Neuronal stem cell (in vitro differentiated cells): Measurements from ENCODE around the gene SLIT3.

Experiments
- DNase-seq: peaks from one replicate; pipeline ENCODE4 v3.0.0-alpha.2; 2013; ENCODE audit warnings: low spot score
- H2AFZ ChIP-seq: one replicate; pipeline ENCODE4 v1.6.1; 2013; ENCODE audit warnings: mild to moderate bottlenecking, low read length, inconsistent platforms
- H2AK5ac ChIP-seq: 2 replicates; pipeline ENCODE4 v1.6.1; 2013; ENCODE audit warnings: low read depth, mild to moderate bottlenecking, inconsistent platforms, low read length, moderate library complexity, mixed read lengths
- H2BK120ac ChIP-seq: 2 replicates; pipeline ENCODE4 v1.6.1; 2013; ENCODE audit warnings: low read depth, mild to moderate bottlenecking, inconsistent platforms, low read length, moderate library complexity, mixed read lengths
- H2BK12ac ChIP-seq: one replicate; pipeline ENCODE4 v1.6.1; 2013; ENCODE audit warnings: low read length, inconsistent platforms
- H2BK15ac ChIP-seq: 2 replicates; pipeline ENCODE4 v1.6.1; 2013; ENCODE audit warnings: mild to moderate bottlenecking, low read length, inconsistent platforms, mixed read lengths
- H2BK5ac ChIP-seq: one replicate; pipeline ENCODE4 v1.6.1; 2013; ENCODE audit warnings: inconsistent platforms, mild to moderate bottlenecking, low read length, moderate library complexity
- H3K14ac ChIP-seq: one replicate; pipeline ENCODE4 v1.6.1; 2013; ENCODE audit warnings: low read length, inconsistent platforms
- H3K18ac ChIP-seq: 2 replicates; pipeline ENCODE4 v1.6.1; 2013; ENCODE audit warnings: low read length, inconsistent platforms
- H3K23ac ChIP-seq: 2 replicates; pipeline ENCODE4 v1.6.1; 2013; ENCODE audit warnings: low read depth, mild to moderate bottlenecking, mixed read lengths, low read length, inconsistent platforms; ENCODE audit not compliant: poor library complexity
- H3K27ac ChIP-seq: replicated peaks from 3 replicates; pipeline ENCODE4 v1.5.1; 2013; ENCODE audit warnings: low read length, inconsistent platforms
- H3K27me3 ChIP-seq, 3 experiments: 2 replicates each; pipeline ENCODE4 v1.6.1; 2013; ENCODE audit warnings: low read length in 3 of 3, mild to moderate bottlenecking in 2 of 3, inconsistent platforms in 1 of 3, low read depth in 1 of 3, mixed read lengths in 1 of 3, moderate library complexity in 1 of 3; ENCODE audit not compliant: control insufficient read depth in 3 of 3, insufficient read depth in 3 of 3
- H3K36me3 ChIP-seq, 2 donors: replicated peaks in 1 of 2; 2 replicates each; pipeline ENCODE4 v1.6.1; 2013; ENCODE audit warnings: low read length in 2 of 2; ENCODE audit not compliant: control insufficient read depth in 2 of 2, insufficient read depth in 2 of 2
- H3K4ac ChIP-seq: 2 replicates; pipeline ENCODE4 v1.6.1; 2013; ENCODE audit warnings: inconsistent platforms, mild to moderate bottlenecking, low read length, moderate library complexity
- H3K4me1 ChIP-seq, 2 donors: 1 replicate in 1 of 2; 2 replicates in 1 of 2; pipeline ENCODE4 v1.6.1; 2013; ENCODE audit warnings: low read length in 2 of 2, low read depth in 1 of 2; ENCODE audit not compliant: control insufficient read depth in 2 of 2, insufficient read depth in 1 of 2
- H3K4me2 ChIP-seq: one replicate; pipeline ENCODE4 v1.6.1; 2013; ENCODE audit warnings: mild to moderate bottlenecking, low read length, inconsistent platforms; ENCODE audit not compliant: insufficient read depth, poor library complexity, severe bottlenecking
- H3K4me3 ChIP-seq, 2 donors: 2 replicates each; pipeline ENCODE4 v1.5.1; 2013; ENCODE audit warnings: low read length in 2 of 2, mild to moderate bottlenecking in 2 of 2, inconsistent platforms in 1 of 2, moderate library complexity in 1 of 2
- H3K79me1 ChIP-seq: one replicate; pipeline ENCODE4 v1.6.1; 2013; ENCODE audit warnings: low read depth, mild to moderate bottlenecking, inconsistent platforms, low read length, moderate library complexity
- H3K9ac ChIP-seq: one replicate; pipeline ENCODE4 v1.6.1; 2013; ENCODE audit warnings: mild to moderate bottlenecking, low read depth, low read length, inconsistent platforms; ENCODE audit not compliant: poor library complexity
- H3K9me3 ChIP-seq, 2 donors: replicated peaks in 1 of 2; 2 replicates each; pipeline versions ENCODE3 to v1.6.1; 2013; ENCODE audit warnings: low read length in 2 of 2, mild to moderate bottlenecking in 2 of 2, inconsistent platforms in 1 of 2, low read depth in 1 of 2, mixed read lengths in 1 of 2, moderate library complexity in 1 of 2; ENCODE audit not compliant: control insufficient read depth in 2 of 2, insufficient read depth in 1 of 2
- H4K8ac ChIP-seq: one replicate; pipeline ENCODE4 v1.6.1; 2013; ENCODE audit warnings: low read depth, mild to moderate bottlenecking, inconsistent platforms, low read length, moderate library complexity
- H4K91ac ChIP-seq: one replicate; pipeline ENCODE4 v1.6.1; 2013; ENCODE audit warnings: low read length, low read depth, mild to moderate bottlenecking, inconsistent platforms; ENCODE audit not compliant: poor library complexity
- WGBS, 2 donors: extraction: QIAGEN DNeasy Blood & Tissue Kit; methylation state at CpG; one replicate each; pipeline ENCODE4 v1.1.7; 2013; ENCODE audit warnings: missing lambda C conversion rate in 2 of 2, mixed read lengths in 1 of 2; ENCODE audit not compliant: insufficient read length in 2 of 2, insufficient replicate concordance in 1 of 2; ENCODE audit errors: extremely low coverage in 2 of 2; 5-methylcytosine and 5-hydroxymethylcytosine counted together

Gene SLIT3

GRCh38 chr5:168944004-168944403 is 356.9 kb downstream of the SLIT3 start:
- H2AK5ac ChIP-seq = no peak overlapping the region
- H2BK12ac ChIP-seq = no peak overlapping the region
- H3K27me3 ChIP-seq = peaks cover 0 to 6% (median 0%) of the 10 kb centered on the region in 3 experiments
- H3K18ac ChIP-seq = no peak overlapping the region
- no CpG with 5 or more reads among the region's 5 CpGs for WGBS, 2 donors
- no peak overlapping the region for H4K8ac ChIP-seq
- no peak overlapping the region for H3K9ac ChIP-seq
- H3K4me2 ChIP-seq = no peak overlapping the region
- H2BK120ac ChIP-seq = no peak overlapping the region
- H3K4ac ChIP-seq = no peak overlapping the region
- peak; percentile 48 for DNase-seq
- no peak overlapping the region for H2BK5ac ChIP-seq
- peak overlapping the region; percentile 33 for H2AFZ ChIP-seq
- H2BK15ac ChIP-seq = no peak overlapping the region
- H3K9me3 ChIP-seq = no peaks in the 10 kb centered on the region
- no peaks in the 10 kb centered on the region for H3K79me1 ChIP-seq
- no peak overlapping the region for H3K14ac ChIP-seq
- no peak overlapping the region for H3K23ac ChIP-seq
- no peak overlapping the region for H4K91ac ChIP-seq
- H3K4me1 ChIP-seq = peaks cover 0 to 6% of the 10 kb centered on the region in 2 donors
- no peaks in the 10 kb centered on the region for H3K36me3 ChIP-seq
- no peak overlapping the region for H3K27ac ChIP-seq
- H3K4me3 ChIP-seq = no peak overlapping the region

GRCh38 chr5:168943091-168943884 is 357.7 kb downstream of the SLIT3 start:
- H3K23ac ChIP-seq = no peak overlapping the region
- DNase-seq = no peak
- no peak overlapping the region for H3K4me3 ChIP-seq
- H3K36me3 ChIP-seq = no peaks in the 10 kb centered on the region
- no peak overlapping the region for H3K18ac ChIP-seq
- H3K9ac ChIP-seq = no peak overlapping the region
- H2AFZ ChIP-seq = no peak overlapping the region
- no peak overlapping the region for H4K8ac ChIP-seq
- H2BK12ac ChIP-seq = no peak overlapping the region
- H4K91ac ChIP-seq = no peak overlapping the region
- H2BK120ac ChIP-seq = no peak overlapping the region
- H3K79me1 ChIP-seq = no peaks in the 10 kb centered on the region
- H2BK5ac ChIP-seq = no peak overlapping the region
- H3K27ac ChIP-seq = no peak overlapping the region
- H3K9me3 ChIP-seq = no peaks in the 10 kb centered on the region
- no peak overlapping the region for H2BK15ac ChIP-seq
- no peak overlapping the region for H3K14ac ChIP-seq
- peaks cover 0 to 6% (median 0%) of the 10 kb centered on the region in 3 experiments for H3K27me3 ChIP-seq
- H3K4ac ChIP-seq = no peak overlapping the region
- H2AK5ac ChIP-seq = no peak overlapping the region
- no CpG with 5 or more reads among the region's 2 CpGs for WGBS, 2 donors
- no peak overlapping the region for H3K4me2 ChIP-seq
- peaks cover 0 to 6% of the 10 kb centered on the region in 2 donors for H3K4me1 ChIP-seq

DNA sequence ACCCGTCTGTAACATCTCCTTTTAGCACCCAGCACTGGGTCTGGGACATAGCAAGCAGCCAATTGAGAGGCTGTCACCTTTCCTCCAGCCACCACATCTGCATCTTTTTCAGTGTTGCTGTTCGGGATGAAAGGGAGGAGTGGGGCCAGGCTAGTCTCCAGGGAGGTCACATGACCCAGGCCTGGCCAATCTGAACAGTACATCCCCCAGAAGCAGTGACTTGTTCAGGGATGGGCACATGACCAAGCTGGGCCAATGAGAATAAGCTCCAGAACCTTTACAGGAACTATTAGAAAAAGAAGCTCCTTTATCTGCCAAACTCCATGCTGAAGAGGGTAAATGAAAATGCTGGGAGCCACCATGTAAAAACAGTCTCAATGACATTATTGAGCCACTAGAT is 359.0 kb downstream of the SLIT3 start:
- no peak for DNase-seq
- Histone ChIP-seq H3K9ac (no peak overlapping the region), H3K4me1 (peaks cover 0 to 6% of the 10 kb centered on the region in 2 donors), H3K79me1 (no peaks in the 10 kb centered on the region), H3K18ac (no peak overlapping the region), H4K8ac (no peak overlapping the region), H3K27ac (no peak overlapping the region), H2BK5ac (no peak overlapping the region), H3K4me3 (no peak overlapping the region), H2BK120ac (no peak overlapping the region), H2BK12ac (no peak overlapping the region), H2AFZ (peak overlapping the region; percentile 70), H4K91ac (no peak overlapping the region), H3K14ac (no peak overlapping the region), H3K4ac (no peak overlapping the region), H2BK15ac (no peak overlapping the region), H2AK5ac (no peak overlapping the region), H3K23ac (no peak overlapping the region), H3K36me3 (no peaks in the 10 kb centered on the region), H3K4me2 (no peak overlapping the region), H3K9me3 (no peaks in the 10 kb centered on the region), H3K27me3 (peaks cover 0 to 6% (median 0%) of the 10 kb centered on the region in 3 experiments)
- no CpG with 5 or more reads among the region's 2 CpGs for WGBS, 2 donors

DNA sequence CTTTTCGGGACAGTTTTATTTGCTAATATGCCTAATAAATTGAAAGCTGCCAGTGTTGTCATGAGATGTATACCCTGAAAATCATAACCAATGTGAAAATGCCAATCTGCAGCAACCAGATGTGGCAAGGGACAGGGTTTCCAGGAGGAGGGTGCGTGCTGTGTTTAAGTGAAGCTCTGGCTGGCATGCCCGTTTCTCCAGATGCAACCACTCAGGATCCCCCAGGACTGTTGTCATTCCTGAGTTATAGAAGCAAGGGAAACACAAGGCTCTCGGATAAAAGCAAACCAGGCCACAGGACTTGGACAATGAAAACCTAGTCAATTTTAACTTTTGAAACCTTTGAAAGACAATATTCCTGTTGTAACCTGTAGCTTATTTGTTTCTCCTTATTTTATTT is 360.2 kb downstream of the SLIT3 start:
- H3K27ac ChIP-seq = no peak overlapping the region
- no peak overlapping the region for H3K9ac ChIP-seq
- no CpG with 5 or more reads among the region's 4 CpGs for WGBS, 2 donors
- H4K91ac ChIP-seq = no peak overlapping the region
- no peak overlapping the region for H2BK12ac ChIP-seq
- no peak overlapping the region for H2AFZ ChIP-seq
- no peaks in the 10 kb centered on the region for H3K9me3 ChIP-seq
- no peak overlapping the region for H3K14ac ChIP-seq
- no peak overlapping the region for H2BK120ac ChIP-seq
- no peak overlapping the region for H2AK5ac ChIP-seq
- no peak overlapping the region for H2BK15ac ChIP-seq
- H3K27me3 ChIP-seq = peaks cover 0 to 3% (median 2%) of the 10 kb centered on the region in 3 experiments
- H4K8ac ChIP-seq = no peak overlapping the region
- H3K4me3 ChIP-seq = no peak overlapping the region
- H3K79me1 ChIP-seq = no peaks in the 10 kb centered on the region
- no peak overlapping the region for H3K18ac ChIP-seq
- H3K4ac ChIP-seq = no peak overlapping the region
- H3K4me2 ChIP-seq = no peak overlapping the region
- DNase-seq = no peak
- H3K23ac ChIP-seq = no peak overlapping the region
- H2BK5ac ChIP-seq = no peak overlapping the region
- H3K4me1 ChIP-seq = peaks cover 0 to 6% of the 10 kb centered on the region in 2 donors
- H3K36me3 ChIP-seq = no peaks in the 10 kb centered on the region
